Amygdala (tissue), 56 donors: ENCODE data around the gene TCEAL7.
"Not testable (repeated sequence)": the region's sequence is repeated elsewhere in the genome, so short reads cannot be mapped to it uniquely, and the experiment has no call there.

Experiments used
- DNase-seq, 56 donors: peaks; one replicate each; lab custom pipeline; 2025; lab: John Stamatoyannopoulos, UW

Gene TCEAL7

GRCh38 chrX:103329991-103330390, at the start of gene TCEAL7:
Gene TCEAL7, plus strand, starts transcription at chrX:103330239. Its CDS starts 1,165 bp downstream, at chrX:103331404.
- peak in 53 of 56 donors; percentile 1 to 82 (median 41) for DNase-seq

DNA sequence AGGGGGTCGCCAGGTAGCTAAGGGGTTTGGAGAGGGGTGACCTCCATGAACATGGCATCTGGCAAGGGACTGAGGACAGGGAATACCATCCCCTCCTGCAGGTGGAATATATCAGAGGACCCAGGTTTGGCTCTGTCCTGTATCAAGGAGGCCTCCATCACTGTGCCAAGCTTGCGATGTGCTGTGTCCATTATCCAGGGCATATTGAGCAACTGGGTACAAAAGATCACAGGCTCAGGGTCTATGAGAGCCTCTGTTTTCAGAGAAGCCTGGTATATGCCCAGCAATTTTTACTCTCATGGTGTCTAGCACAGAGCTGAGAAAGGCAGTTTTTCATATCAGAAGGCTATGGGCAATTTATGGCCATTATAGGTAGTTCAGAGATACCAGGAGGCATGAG, 36.9 kb upstream of the TCEAL7 start:
- DNase-seq: no peak

DNA sequence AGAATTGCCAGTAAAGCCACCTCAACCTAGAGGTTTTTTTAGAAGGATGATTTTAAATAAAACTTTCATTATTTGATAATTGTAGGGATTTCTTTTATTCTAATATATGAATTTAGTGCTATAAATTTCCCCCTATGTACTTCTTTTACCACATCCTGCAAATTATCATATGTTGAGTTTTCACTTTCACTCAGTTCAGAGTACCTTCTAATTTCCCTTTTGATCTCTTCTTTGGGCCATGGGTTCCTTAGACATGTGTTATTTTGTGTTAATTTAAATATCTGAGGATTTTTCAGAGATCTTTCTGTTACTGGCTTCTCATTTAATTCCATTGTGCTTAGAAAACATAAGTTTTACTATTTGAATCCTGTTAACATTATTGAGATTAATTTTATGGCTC, 25.3 kb upstream of the TCEAL7 start:
- no peak for DNase-seq

GRCh38 chrX:103305666-103306065, 24.4 kb upstream of the TCEAL7 start:
- DNase-seq: not testable (repeated sequence)

DNA sequence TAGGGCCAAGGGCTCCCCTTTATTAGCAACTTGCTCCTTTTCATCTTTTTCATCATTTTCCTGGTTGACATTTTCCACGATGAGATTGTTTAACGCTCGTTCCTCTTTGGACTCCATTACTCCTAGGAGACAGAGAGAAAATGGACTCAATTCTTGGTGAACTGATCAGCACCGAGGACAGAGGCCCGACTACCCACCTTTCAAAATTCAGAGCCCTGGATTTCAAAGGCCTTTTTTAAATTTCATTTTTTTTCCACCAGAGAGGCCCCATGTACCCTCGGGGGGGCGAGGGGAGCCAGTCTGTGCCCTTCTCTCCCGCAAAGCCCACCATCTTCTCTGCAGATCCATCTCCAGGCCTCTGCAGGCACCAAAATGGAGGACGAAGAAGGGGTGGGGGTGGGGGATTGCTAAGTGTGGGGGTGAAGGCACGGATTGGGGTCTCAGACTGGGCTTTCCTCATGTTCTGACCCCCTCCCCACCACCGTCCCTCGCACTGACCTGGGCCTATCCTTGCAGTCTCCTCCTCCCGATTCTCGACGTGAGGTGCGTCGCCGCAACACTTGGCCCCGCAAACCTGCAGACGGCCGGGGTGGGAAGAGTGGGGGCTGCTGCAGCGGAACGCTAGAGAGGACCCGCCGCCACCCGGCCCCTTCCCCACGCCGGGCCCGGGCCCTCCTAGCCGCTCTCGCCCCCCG, 20.0 kb upstream of the TCEAL7 start:
- peak in 9 of 56 donors; percentile 0 to 11 (median 3) for DNase-seq

GRCh38 chrX:103310555-103311398, 19.3 kb upstream of the TCEAL7 start, which contains the start of gene BEX2:
Gene BEX2, minus strand, starts transcription at chrX:103310990. Its CDS starts 1,014 bp downstream, at chrX:103309976.
- peak; percentile 0 to 87 (median 58) for DNase-seq

DNA sequence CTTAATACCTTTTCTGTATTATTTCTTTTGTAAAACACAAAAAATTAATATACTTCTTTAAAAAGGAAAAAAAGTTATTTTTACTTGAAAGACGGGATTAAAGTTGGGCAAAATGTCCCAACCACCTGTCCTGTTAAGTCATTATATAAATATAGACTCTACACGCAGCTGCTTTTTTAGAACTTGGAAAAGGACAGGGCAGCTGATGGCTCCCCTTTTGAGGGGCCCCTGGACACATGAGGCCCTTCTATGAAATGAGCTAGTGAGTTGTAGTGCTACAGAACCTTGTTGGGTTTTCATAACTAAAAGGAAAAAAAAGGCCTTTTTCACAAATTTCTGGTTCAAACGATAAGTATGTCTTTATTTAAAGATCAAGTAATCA, 18.6 kb upstream of the TCEAL7 start:
- DNase-seq: no peak

DNA sequence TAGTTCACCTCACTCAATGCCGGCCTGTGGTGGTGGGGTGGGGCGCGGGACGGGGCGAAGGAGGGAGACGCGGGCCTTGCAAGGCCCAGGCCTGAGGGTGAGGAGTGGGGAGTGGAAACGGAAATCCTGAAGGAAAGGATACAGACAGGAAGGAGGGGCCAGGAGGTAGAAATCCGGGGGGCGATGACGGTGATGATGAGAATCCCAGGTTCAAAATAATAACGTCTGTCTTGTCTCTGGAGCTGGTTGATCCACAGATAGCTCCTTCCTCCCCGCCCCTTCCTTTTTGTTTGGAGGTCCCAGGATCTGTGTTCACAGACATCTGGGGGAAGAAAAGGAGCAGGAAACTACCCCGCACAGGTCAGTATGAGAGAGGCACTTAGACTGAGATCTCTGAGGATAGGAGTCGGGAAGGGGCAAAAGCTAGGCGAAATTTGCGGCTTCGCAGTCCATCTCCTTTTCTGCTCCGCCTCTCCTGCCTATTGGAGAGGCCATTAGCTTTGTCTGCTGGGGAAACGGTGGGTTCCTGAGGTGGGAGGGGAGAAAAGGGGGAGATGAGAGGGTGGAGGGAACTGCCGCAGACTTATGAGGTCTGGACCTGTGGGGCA, 746 bp downstream of the TCEAL7 start:
- peak in 15 of 56 donors; percentile 1 to 38 (median 10) for DNase-seq

GRCh38 chrX:103338663-103339062, 8.6 kb downstream of the TCEAL7 start:
- DNase-seq: peak in 22 of 56 donors; percentile 0 to 24 (median 8)

GRCh38 chrX:103343105-103343504, 13.1 kb downstream of the TCEAL7 start:
- peak in 12 of 56 donors; percentile 0 to 65 (median 8) for DNase-seq

- DNase-seq: no peak
These were observed 14.6 kb downstream of the TCEAL7 start for GRCh38 chrX:103344606-103345005.

GRCh38 chrX:103347682-103348397, 17.8 kb downstream of the TCEAL7 start:
- DNase-seq: no peak

DNA sequence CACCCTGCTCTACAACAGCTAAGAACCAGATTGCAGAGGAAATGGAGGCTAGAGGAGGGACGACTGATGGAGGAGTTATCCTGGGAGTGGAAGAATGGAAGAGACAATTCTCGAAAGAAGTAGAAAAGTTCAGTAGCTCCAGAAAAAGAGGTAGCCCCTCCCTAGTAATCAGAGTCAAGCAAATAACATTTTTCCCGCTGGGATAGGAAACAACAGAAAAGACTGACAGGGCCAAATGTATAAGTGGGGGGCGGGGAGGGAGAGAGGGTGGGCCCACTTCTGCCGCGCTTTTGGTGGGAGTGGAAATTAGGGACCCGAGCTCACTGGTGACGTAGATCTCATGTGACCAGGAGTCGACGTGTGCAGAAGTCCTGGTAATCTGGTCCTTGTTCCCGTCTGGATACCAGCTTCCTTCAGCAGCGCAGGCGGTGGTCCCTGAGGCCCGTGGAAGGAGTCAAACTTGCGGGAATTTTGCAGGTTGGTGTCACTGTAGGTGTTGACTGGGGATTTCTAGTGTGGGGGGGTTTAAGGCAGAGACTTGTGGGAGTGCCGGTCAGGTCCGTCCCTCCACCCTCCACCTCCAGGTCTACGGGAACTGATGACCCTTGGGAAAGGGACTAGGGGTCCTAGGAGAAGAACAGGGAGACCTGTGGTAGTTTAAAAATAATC, 26.2 kb downstream of the TCEAL7 start, which contains the start of gene TCEAL9:
TSS of gene TCEAL9 (plus strand) at position 377 of the 669 bp plus-strand sequence. CDS start 1,179 bp downstream, outside the sequence.
- peak in 49 of 56 donors; percentile 0 to 73 (median 25) for DNase-seq

GRCh38 chrX:103356858-103357257, 26.8 kb downstream of the TCEAL7 start:
- DNase-seq: peak in 25 of 56 donors; percentile 0 to 43 (median 8)

DNA sequence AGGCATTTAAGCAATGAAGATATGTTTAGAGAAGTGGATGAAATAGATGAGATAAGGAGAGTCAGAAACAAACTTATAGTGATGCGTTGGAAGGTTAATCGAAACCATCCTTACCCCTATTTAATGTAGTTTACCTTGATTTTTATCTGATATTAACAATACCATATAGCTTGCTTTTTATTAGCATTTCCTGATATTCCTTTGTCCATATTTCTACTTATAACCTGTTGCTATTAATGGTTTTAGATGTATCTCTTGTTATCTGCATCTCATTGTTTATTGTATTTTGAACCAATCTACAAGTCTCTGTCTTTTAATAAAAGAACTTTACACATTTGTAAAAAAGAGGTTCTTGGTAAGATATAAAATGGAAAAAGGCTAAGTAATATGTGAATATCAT, 27.8 kb downstream of the TCEAL7 start:
- DNase-seq: no peak

DNA sequence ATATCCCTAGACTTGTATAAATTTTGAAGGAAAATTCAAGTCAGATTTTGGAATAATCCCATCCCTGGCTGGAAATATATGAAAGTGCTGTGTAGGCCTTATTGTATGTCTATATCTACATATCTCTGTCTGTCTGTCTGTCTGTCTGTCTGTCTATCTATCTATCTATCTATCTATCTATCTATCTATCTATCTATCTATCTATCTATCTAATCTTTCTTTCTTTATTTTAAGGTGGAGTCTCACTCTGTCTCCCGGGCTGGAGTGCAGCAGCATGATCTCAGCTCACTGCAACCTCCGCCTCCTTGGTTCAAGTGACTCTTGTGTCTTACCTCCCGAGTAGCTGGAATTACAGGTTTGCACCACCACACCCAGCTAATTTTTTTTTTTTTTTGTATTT, 29.6 kb downstream of the TCEAL7 start:
- not testable (repeated sequence) for DNase-seq

DNA sequence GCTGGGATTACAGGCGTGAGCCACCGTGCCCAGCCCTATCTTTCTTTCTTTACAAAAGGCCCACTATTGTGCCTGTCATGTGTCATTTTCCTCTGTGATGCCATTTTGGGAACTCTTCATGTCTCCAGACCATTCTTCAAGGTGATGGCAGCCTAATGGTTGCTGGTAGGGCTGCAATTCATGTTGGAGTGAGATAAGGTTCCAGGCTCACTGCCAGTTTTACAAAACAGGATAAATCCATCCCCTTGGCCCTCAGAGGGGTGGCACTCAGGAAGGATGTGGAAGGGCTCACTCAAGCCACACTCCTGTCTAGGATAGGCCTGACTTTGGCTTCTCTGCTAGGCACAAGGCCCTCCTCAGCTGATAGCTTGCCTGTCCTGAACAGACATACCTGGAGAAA, 30.1 kb downstream of the TCEAL7 start:
- no peak for DNase-seq

- no peak for DNase-seq
These were observed 30.9 kb downstream of the TCEAL7 start for GRCh38 chrX:103360916-103361315.

DNA sequence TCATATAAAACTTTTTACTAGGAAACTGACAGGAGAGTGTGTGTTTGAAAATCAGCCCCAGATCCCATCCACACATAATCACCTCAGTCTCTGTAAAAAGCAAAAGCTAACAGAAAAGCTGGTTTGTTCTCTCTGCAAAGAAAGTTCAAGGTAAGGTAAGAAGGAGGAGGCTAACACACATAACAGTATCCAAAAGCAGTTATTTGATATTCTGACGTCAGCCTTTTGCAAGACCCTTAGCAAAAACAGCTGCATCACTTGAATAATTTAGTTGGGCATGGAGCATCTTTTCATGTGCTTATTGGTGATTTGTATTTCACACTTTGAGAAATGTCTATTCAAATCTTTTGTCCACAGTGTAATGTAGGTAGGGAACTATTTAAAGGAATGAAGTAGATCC, 31.8 kb downstream of the TCEAL7 start:
- DNase-seq: no peak

- no peak for DNase-seq
These were observed 32.4 kb downstream of the TCEAL7 start for GRCh38 chrX:103362474-103362873.
